ENCODE results near the gene LRR1.

LRR1 gene

DNA sequence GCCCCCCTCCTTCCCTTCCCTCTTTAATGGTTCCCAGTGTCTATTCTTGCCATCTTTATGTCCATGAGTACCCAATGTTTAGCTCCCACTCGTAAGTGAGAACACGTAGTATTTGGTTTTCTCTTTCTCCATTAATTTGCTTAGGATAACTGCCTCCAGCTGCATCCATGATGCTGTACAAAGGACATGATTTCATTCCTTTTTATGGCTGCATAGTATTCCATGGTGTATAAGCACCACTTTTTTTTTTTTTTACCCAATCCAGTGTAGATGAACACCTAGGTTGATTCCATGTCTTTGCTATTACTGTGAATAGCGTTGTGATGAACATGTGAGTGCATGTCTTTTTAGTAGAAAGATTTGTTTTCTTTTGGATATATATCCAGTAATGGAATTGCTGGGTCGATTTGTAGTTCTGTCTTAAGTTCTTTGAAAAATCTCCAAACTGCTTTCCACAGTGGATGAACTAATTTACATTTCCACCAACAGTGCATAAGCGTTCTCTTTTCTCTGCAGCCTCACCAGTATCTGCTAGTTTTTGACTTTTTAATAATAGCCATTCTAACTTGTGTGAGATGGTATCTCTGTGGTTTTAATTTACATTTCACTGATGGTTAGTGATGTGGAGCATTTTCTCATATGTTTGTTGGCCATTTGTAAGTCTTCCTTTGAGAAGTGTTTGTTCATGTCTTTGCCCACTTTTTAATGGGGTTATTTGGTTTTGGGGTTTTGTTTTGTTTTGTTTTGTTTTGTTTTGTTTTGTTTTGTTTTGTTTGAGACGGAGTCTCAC is 38.6 kb upstream of the LRR1 start:
- Histone ChIP-seq H3K36me3 (replicated peaks; ENCODE audit: low read depth, low read length) (no peaks in the 10 kb centered on the region), H3K4me3 (ENCODE audit: low read length) (no peak overlapping the region), H3K4me2 (ENCODE audit: low read length) (no peak overlapping the region), H3K9ac (ENCODE audit: low read length) (no peak overlapping the region), H3K9me3 (ENCODE audit: insufficient read depth, low read length) (no peaks in the 10 kb centered on the region), H3K27me3 (ENCODE audit: low read depth, low read length) (no peaks in the 10 kb centered on the region), H3K4me1 (ENCODE audit: low read length) (no peaks in the 10 kb centered on the region), H2AFZ (ENCODE audit: low read depth, low read length) (no peak overlapping the region), H3K27ac (ENCODE audit: low read length) (no peak overlapping the region), H4K20me1 (ENCODE audit: insufficient read depth, low read length) (no peaks in the 10 kb centered on the region), H3K79me2 (ENCODE audit: low read length) (no peaks in the 10 kb centered on the region)
- TF ChIP-seq, protein P1, sequence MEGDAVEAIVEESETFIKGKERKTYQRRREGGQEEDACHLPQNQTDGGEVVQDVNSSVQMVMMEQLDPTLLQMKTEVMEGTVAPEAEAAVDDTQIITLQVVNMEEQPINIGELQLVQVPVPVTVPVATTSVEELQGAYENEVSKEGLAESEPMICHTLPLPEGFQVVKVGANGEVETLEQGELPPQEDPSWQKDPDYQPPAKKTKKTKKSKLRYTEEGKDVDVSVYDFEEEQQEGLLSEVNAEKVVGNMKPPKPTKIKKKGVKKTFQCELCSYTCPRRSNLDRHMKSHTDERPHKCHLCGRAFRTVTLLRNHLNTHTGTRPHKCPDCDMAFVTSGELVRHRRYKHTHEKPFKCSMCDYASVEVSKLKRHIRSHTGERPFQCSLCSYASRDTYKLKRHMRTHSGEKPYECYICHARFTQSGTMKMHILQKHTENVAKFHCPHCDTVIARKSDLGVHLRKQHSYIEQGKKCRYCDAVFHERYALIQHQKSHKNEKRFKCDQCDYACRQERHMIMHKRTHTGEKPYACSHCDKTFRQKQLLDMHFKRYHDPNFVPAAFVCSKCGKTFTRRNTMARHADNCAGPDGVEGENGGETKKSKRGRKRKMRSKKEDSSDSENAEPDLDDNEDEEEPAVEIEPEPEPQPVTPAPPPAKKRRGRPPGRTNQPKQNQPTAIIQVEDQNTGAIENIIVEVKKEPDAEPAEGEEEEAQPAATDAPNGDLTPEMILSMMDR (IDR thresholded peaks at IDR 0.05; ENCODE audit: low read depth, low read length) = no peak
- TF ChIP-seq EZH2phosphoT487 (IDR thresholded peaks at IDR 0.05; ENCODE audit: low read depth) = no peak

DNA sequence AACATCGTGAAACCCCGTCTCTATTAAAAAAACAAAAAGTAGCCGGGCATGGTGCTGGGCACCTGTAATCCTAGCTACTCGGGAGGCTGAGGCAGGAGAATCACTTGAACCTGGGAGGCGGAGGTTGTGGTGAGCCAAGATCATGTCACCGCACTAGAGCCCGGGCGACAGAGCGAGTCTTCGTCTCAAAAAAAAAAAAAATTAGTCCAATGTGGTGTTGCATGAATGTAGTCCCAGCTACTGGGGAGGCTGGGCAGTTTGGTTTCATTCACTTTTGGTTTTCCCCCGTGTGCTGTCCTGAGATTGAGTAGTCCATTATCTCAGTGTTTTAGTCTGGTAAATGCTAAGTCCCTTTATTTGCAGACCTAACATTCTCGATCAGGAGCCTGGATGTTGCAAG is 32.0 kb upstream of the LRR1 start:
- Histone ChIP-seq H2AFZ (ENCODE audit: low read depth, low read length) (no peak overlapping the region), H3K36me3 (replicated peaks; ENCODE audit: low read depth, low read length) (peaks cover 8% of the 10 kb centered on the region), H3K4me2 (ENCODE audit: low read length) (no peak overlapping the region), H3K79me2 (ENCODE audit: low read length) (no peaks in the 10 kb centered on the region), H3K9ac (ENCODE audit: low read length) (no peak overlapping the region), H3K27me3 (ENCODE audit: low read depth, low read length) (no peaks in the 10 kb centered on the region), H3K27ac (ENCODE audit: low read length) (no peak overlapping the region), H3K4me1 (ENCODE audit: low read length) (no peaks in the 10 kb centered on the region), H3K4me3 (ENCODE audit: low read length) (no peak overlapping the region), H4K20me1 (ENCODE audit: insufficient read depth, low read length) (no peaks in the 10 kb centered on the region), H3K9me3 (ENCODE audit: insufficient read depth, low read length) (no peaks in the 10 kb centered on the region)
- TF ChIP-seq, protein P1 (IDR thresholded peaks at IDR 0.05; ENCODE audit: low read depth, low read length) = no peak
- TF ChIP-seq EZH2phosphoT487 (IDR thresholded peaks at IDR 0.05; ENCODE audit: low read depth) = no peak

DNA sequence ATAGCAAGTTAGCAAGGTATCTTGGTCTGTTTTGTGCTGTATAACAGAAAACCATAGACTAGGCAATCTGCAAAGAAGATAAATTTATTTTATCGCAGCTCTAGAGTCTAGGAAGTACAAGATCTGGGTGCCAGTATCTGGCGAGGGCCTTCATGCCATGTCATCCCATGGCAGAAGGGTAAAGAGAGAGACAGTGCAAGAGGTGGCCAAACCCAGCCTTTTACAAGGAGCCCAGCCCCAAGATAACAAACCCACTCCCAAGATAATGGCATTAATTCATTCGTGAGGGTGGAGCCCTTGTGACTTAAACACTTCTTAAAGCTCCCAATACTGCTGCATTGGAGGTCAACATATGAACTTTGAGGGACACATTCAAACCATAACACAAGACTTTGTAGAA is 29.5 kb upstream of the LRR1 start:
- TF ChIP-seq EZH2phosphoT487 (IDR thresholded peaks at IDR 0.05; ENCODE audit: low read depth) = no peak
- TF ChIP-seq, protein P1 (IDR thresholded peaks at IDR 0.05; ENCODE audit: low read depth, low read length) = no peak

DNA sequence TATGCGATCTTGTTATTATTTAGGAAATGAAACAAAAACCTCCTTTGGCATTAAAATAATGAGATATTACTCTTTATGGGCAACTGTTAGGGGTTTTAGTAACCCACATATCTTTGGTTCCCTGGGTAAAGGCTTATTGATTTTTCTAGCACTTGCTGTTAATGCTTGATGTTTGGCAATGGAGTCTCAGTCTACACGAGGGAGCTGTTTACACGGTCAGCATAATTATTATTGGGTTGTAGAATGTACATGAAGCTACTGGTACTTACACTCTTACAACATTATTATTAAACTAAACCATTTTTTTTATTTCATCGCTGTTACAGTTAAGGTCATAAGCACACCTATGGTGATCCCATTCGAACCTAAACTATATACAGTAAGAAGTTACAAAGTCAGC is 24.7 kb upstream of the LRR1 start:
- Histone ChIP-seq H3K4me3 (ENCODE audit: low read length) (no peak overlapping the region), H3K36me3 (replicated peaks; ENCODE audit: low read depth, low read length) (peaks cover 52% of the 10 kb centered on the region), H4K20me1 (ENCODE audit: insufficient read depth, low read length) (peaks cover 3% of the 10 kb centered on the region; the same call in 1 of the 2 replicates), H3K4me2 (ENCODE audit: low read length) (no peak overlapping the region), H3K9ac (ENCODE audit: low read length) (no peak overlapping the region), H3K27ac (ENCODE audit: low read length) (no peak overlapping the region), H3K79me2 (ENCODE audit: low read length) (peaks cover 5% of the 10 kb centered on the region), H3K27me3 (ENCODE audit: low read depth, low read length) (no peaks in the 10 kb centered on the region), H2AFZ (ENCODE audit: low read depth, low read length) (no peak overlapping the region), H3K4me1 (ENCODE audit: low read length) (no peaks in the 10 kb centered on the region), H3K9me3 (ENCODE audit: insufficient read depth, low read length) (no peaks in the 10 kb centered on the region)
- no peak for TF ChIP-seq EZH2phosphoT487 (IDR thresholded peaks at IDR 0.05; ENCODE audit: low read depth)
- TF ChIP-seq, protein P1 (IDR thresholded peaks at IDR 0.05; ENCODE audit: low read depth, low read length) = no peak

More for the DNA sequence above, 29.5 kb upstream of the LRR1 start:
- Histone ChIP-seq H3K27ac (ENCODE audit: low read length) (no peak overlapping the region), H3K4me2 (ENCODE audit: low read length) (no peak overlapping the region), H3K9me3 (ENCODE audit: insufficient read depth, low read length) (no peaks in the 10 kb centered on the region), H3K36me3 (replicated peaks; ENCODE audit: low read depth, low read length) (peaks cover 26% of the 10 kb centered on the region), H3K27me3 (ENCODE audit: low read depth, low read length) (no peaks in the 10 kb centered on the region), H3K9ac (ENCODE audit: low read length) (no peak overlapping the region), H3K79me2 (ENCODE audit: low read length) (no peaks in the 10 kb centered on the region), H4K20me1 (ENCODE audit: insufficient read depth, low read length) (no peaks in the 10 kb centered on the region), H3K4me3 (ENCODE audit: low read length) (no peak overlapping the region), H2AFZ (ENCODE audit: low read depth, low read length) (no peak overlapping the region), H3K4me1 (ENCODE audit: low read length) (no peaks in the 10 kb centered on the region)
